Measurements from ENCODE around the gene ARHGAP20.

Gene ARHGAP20

GRCh38 chr11:110614031-110614430 is 98.2 kb downstream of the ARHGAP20 start:
- DNase-seq (ENCODE audit: low read depth in 3 of 3), result no peak

- DNase-seq (ENCODE audit: low read depth in 3 of 3), result no peak
These were observed 98.9 kb downstream of the ARHGAP20 start for GRCh38 chr11:110613197-110613918.

- DNase-seq (ENCODE audit: low read depth in 3 of 3), result no peak
These were observed 105.8 kb downstream of the ARHGAP20 start for GRCh38 chr11:110606415-110606814.

GRCh38 chr11:110601936-110602335 is 110.3 kb downstream of the ARHGAP20 start:
- no peak for DNase-seq (ENCODE audit: low read depth in 3 of 3)

- DNase-seq (ENCODE audit: low read depth in 3 of 3), result no peak
These were observed 111.9 kb downstream of the ARHGAP20 start for GRCh38 chr11:110600322-110600721.

GRCh38 chr11:110599207-110599606 is 113.0 kb downstream of the ARHGAP20 start:
- DNase-seq (ENCODE audit: low read depth in 3 of 3), result no peak

- DNase-seq (ENCODE audit: low read depth in 3 of 3), result no peak
These were observed 113.5 kb downstream of the ARHGAP20 start for GRCh38 chr11:110598725-110599124.

GRCh38 chr11:110587972-110588371 is 124.3 kb downstream of the ARHGAP20 start:
- DNase-seq (ENCODE audit: low read depth in 3 of 3), result no peak

- DNase-seq (ENCODE audit: low read depth in 3 of 3), result no peak
These were observed 125.1 kb downstream of the ARHGAP20 start for GRCh38 chr11:110587129-110587528.

- no peak for DNase-seq (ENCODE audit: low read depth in 3 of 3)
These were observed 128.1 kb downstream of the ARHGAP20 start for GRCh38 chr11:110584150-110584549.

- DNase-seq (ENCODE audit: low read depth in 3 of 3), result no peak
These were observed 129.4 kb downstream of the ARHGAP20 start for GRCh38 chr11:110582728-110583432.

GRCh38 chr11:110580571-110580970 is 131.7 kb downstream of the ARHGAP20 start:
- DNase-seq (ENCODE audit: low read depth in 3 of 3), result no peak

GRCh38 chr11:110573411-110573810 is 138.8 kb downstream of the ARHGAP20 start:
- DNase-seq (ENCODE audit: low read depth in 3 of 3), result no peak

- no peak for DNase-seq (ENCODE audit: low read depth in 3 of 3)
These were observed 141.0 kb downstream of the ARHGAP20 start for GRCh38 chr11:110571081-110571720.

- no peak for DNase-seq (ENCODE audit: low read depth in 3 of 3)
These were observed 145.7 kb downstream of the ARHGAP20 start for GRCh38 chr11:110566577-110566976.

GRCh38 chr11:110565357-110566336 is 146.6 kb downstream of the ARHGAP20 start:
- no peak for DNase-seq (ENCODE audit: low read depth in 3 of 3)

- no peak for DNase-seq (ENCODE audit: low read depth in 3 of 3)
These were observed 147.4 kb downstream of the ARHGAP20 start for GRCh38 chr11:110564676-110565356.

GRCh38 chr11:110544779-110545178 is 167.5 kb downstream of the ARHGAP20 start:
- no peak for DNase-seq (ENCODE audit: low read depth in 3 of 3)

- DNase-seq (ENCODE audit: low read depth in 3 of 3), result no peak
These were observed 174.1 kb downstream of the ARHGAP20 start for GRCh38 chr11:110538154-110538553.

GRCh38 chr11:110530900-110531741 is 181.1 kb downstream of the ARHGAP20 start:
- no peak for DNase-seq (ENCODE audit: low read depth in 3 of 3)

Measured in stimulated activated CD4-positive, alpha-beta T cell treated with anti-CD3 and anti-CD28 coated beads, TNF-alpha, amount 100 ng/mL, for 48 hours (primary cell).